ENCODE data around the gene CLK4.

- TF ChIP-seq SUZ12 (IDR thresholded peaks at IDR 0.05; ENCODE audit: extremely low read depth, insufficient read depth, insufficient read length), result no peak
- no peak for TF ChIP-seq YY1 (IDR thresholded peaks at IDR 0.05; ENCODE audit: insufficient read depth, insufficient read length)
Observed at GRCh38 chr5:178572617-178573016, 54.2 kb downstream of the CLK4 start.
